Endothelial cell (in vitro differentiated cells): ENCODE results near the gene CDYL. TPM values are rescaled to one million over a fixed set of nuclear protein-coding genes. Genes with fewer than 3 reads are reported as not detected.

Experiments used
- DNase-seq: peaks from one replicate; pipeline ENCODE4 v3.0.0; 2021; ENCODE audit warnings: low spot score
- H3K27ac Mint-ChIP-seq: one replicate; pipeline ENCODE4 v1.8.0; 2021; ENCODE audit warnings: mixed read lengths, inconsistent platforms; ENCODE audit not compliant: unreplicated experiment
- H3K27me3 Mint-ChIP-seq: one replicate; pipeline ENCODE4 v1.8.0; 2021; ENCODE audit warnings: mild to moderate bottlenecking, moderate library complexity, mixed read lengths, inconsistent platforms; ENCODE audit not compliant: unreplicated experiment
- H3K36me3 Mint-ChIP-seq: one replicate; pipeline ENCODE4 v1.8.0; 2021; ENCODE audit warnings: mild to moderate bottlenecking, low read depth, mixed read lengths, inconsistent platforms; ENCODE audit not compliant: unreplicated experiment
- H3K4me1 Mint-ChIP-seq: one replicate; pipeline ENCODE4 v1.8.0; 2021; ENCODE audit warnings: mild to moderate bottlenecking, mixed read lengths, inconsistent platforms; ENCODE audit not compliant: unreplicated experiment
- H3K4me3 Mint-ChIP-seq: one replicate; pipeline ENCODE4 v1.8.0; 2021; ENCODE audit warnings: mild to moderate bottlenecking, mixed read lengths, inconsistent platforms; ENCODE audit not compliant: unreplicated experiment
- H3K9me3 Mint-ChIP-seq: one replicate; pipeline ENCODE4 v1.8.0; 2021; ENCODE audit warnings: mixed read lengths, inconsistent platforms; ENCODE audit not compliant: unreplicated experiment
- CTCF ChIP-seq: fragments of 200-600 bp; sonication (generic); IDR thresholded peaks from one replicate; pipeline ENCODE4 v1.5.0; 2021; ENCODE audit warnings: antibody characterized with exemption; ENCODE audit not compliant: unreplicated experiment
- total RNA-seq: library from RNA; stranded (reverse); fragmentation: NEBNext Ultra II Directional; extraction: Animal tissue kit (Norgen Biotek cat#: 25700); gene quantifications from one replicate; pipeline ENCODE4 v1.2.1, GENCODE V29; 2021; ENCODE audit not compliant: unreplicated experiment

Gene CDYL
- total RNA-seq, 1 donor from 2014 or later: 66.7 TPM

- TF ChIP-seq CTCF: no peak
- Mint-ChIP-seq H3K4me1 (peaks cover 28% of the 10 kb centered on the region), H3K27ac (peak overlapping the region; percentile 90), H3K27me3 (peaks cover 2% of the 10 kb centered on the region), H3K36me3 (peaks cover 4% of the 10 kb centered on the region), H3K9me3 (no peaks in the 10 kb centered on the region), H3K4me3 (no peak overlapping the region)
- no peak for DNase-seq
Measured at GRCh38 chr6:4913705-4914419, 137.7 kb downstream of the CDYL start.

GRCh38 chr6:4914420-4915159 is 138.4 kb downstream of the CDYL start:
- H3K4me1 Mint-ChIP-seq: peaks cover 23% of the 10 kb centered on the region
- H3K4me3 Mint-ChIP-seq: no peak overlapping the region
- no peak for DNase-seq
- H3K27ac Mint-ChIP-seq: peak overlapping the region; percentile 57
- no peaks in the 10 kb centered on the region for H3K27me3 Mint-ChIP-seq
- no peaks in the 10 kb centered on the region for H3K9me3 Mint-ChIP-seq
- TF ChIP-seq CTCF: no peak
- H3K36me3 Mint-ChIP-seq: no peaks in the 10 kb centered on the region

GRCh38 chr6:4916954-4917561 is 140.9 kb downstream of the CDYL start:
- Mint-ChIP-seq H3K27me3 (no peaks in the 10 kb centered on the region), H3K4me3 (no peak overlapping the region), H3K9me3 (no peaks in the 10 kb centered on the region), H3K4me1 (peaks cover 36% of the 10 kb centered on the region), H3K27ac (no peak overlapping the region), H3K36me3 (no peaks in the 10 kb centered on the region)
- no peak for TF ChIP-seq CTCF
- DNase-seq: no peak

- Mint-ChIP-seq H3K27ac (peak overlapping the region; percentile 49), H3K9me3 (no peaks in the 10 kb centered on the region), H3K27me3 (peaks cover 1% of the 10 kb centered on the region), H3K4me3 (no peak overlapping the region), H3K36me3 (no peaks in the 10 kb centered on the region), H3K4me1 (peaks cover 33% of the 10 kb centered on the region)
- DNase-seq: no peak
- no peak for TF ChIP-seq CTCF
Measured at GRCh38 chr6:4920914-4921410, 144.8 kb downstream of the CDYL start.
